Fibroblast of skin of right quadriceps (primary cell): ENCODE measurements around the gene LILRA5.
"Not testable (repeated sequence)": the region's sequence is repeated elsewhere in the genome, so short reads cannot be mapped to it uniquely, and the experiment has no call there.

Experiments
- DNase-seq: peaks from one replicate; pipeline ENCODE4 v3.0.0-alpha.2; 2013

Gene LILRA5

DNA sequence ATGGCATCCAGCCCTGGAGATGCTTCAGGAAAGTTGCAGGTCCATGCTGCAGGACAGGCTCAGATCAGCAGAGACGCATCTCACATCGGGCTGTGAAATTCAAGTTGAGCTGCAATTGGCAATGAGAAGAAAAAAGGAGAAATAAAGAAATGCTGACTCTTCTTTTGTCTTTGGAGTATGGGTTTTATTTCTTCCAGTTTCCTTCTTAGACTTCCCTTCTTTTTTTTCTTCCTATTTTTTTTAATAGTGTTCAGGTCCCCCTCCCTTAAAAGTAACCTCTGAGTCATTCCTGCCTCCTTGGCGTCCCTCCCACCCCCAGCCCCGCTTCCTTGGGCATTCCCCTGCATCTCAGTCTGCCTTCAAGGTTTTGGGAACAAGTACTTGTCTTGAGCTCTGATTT is 41.4 kb downstream of the LILRA5 start:
- DNase-seq: not testable (repeated sequence)

DNA sequence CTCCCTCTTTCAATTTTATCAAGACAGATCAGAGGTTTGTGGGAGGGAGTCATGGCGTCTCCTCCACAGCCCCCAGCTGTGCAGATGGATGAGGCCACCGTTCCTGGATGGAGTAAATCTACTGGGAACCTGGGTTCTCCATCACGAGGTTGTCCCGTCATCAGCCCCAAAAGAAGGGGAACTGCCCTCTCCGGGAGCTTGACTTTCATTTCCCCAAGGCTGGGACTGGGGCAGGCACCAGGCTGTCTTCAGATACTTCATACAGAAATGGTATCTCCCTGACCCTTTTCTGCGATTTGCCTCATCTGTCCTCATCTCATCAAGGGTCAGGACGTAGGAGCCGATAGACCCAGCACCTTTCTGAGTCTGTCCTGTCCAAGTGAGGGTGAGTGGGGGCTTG is 41.9 kb downstream of the LILRA5 start:
- DNase-seq: no peak

DNA sequence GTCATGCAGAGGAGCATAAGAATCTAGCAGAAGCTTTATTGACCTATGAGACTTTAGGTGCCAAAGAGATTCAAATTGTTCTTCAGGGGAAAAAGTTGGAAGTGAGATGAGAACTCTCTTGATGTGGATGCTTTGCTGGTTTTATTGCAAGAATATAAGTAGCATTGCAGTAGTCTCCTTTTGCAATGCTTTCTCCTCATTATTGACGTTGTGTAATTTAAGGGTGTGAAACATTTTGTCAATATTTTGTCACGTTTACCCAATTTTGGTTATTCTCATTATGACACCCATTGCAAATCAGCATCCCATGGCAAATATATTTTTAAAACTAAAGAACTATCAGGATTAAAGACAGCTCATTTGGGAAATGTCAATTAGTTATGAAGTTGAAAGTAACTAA is 44.0 kb downstream of the LILRA5 start:
- DNase-seq: no peak

DNA sequence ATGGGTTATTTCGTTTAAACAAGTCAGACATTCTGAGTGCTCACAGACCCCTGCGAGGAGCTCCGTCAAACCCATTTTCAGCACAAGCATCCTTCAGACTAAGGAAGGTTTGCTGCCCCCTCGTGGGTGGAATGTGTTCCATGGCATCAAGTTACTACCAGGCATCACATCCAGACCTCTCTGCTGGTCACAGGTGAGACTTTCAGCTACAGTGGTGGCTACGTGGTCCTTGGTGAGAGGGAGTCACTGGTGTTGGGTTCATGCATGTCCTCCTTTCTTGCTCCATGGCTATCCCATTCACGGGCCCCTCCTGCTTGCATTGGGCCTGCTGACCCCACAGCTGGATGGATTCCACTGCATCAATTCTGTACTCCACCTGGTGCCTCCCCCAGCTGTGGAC is 46.8 kb downstream of the LILRA5 start:
- DNase-seq: peak; percentile 55

DNA sequence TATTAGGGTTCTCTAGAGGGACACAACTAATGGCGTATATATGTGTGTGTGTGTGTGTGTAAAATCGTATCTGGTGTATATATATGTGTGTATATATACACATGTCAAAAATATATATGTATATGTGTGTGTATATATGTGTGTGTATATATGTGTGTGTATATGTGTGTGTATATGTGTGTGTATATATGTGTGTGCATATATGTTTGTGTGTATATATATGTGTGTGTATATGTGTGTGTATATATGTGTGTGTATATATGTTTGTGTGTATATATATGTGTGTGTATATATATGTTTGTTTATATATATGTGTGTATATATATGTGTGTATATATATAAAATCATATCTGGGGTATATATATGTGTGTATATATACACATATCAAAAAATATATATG is 50.5 kb downstream of the LILRA5 start:
- DNase-seq: no peak

DNA sequence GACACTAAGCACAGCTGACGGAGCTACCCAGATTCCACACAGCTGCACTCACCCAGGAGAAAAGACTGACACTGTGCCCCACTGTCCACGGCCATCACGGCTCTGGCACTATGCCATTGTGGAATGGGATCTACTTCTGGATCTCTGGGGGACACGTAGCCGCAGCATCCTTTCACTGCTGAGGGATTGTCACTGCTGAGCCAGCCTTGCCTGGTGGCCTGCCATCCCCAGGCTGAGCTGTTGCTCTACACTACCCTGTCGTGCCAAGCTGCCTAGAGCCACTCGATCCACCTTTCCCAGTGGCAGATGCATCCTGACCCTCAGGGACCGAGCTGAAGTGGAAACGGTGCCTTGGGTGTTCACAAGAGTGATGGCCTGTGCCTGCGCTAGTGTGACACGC is 50.9 kb downstream of the LILRA5 start:
- no peak for DNase-seq

DNA sequence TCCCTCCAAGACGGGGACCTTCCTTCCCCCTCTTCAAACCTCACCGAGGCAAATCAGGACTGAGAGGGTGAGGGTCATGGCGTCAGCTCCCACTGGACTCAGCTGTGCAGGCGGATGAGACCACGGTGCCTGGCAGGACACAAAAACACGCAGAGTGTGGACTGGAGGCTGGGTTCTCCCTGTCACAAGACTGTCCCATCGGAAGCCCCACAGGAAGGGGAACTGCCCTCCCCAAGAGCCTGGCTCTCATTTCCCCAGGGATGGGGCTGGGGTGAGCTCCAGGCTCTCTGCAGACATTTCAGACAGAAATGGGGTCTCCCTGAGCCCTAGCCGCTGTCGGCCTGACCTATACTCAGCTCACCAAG is 55.9 kb downstream of the LILRA5 start, which contains the start of gene LILRB5:
TSS of gene LILRB5 (minus strand) at position 158 of the 365 bp plus-strand sequence. CDS start at position 78, 80 bp downstream.
- DNase-seq: no peak
